ENCODE results near the gene ACTA1.

Gene ACTA1

DNA sequence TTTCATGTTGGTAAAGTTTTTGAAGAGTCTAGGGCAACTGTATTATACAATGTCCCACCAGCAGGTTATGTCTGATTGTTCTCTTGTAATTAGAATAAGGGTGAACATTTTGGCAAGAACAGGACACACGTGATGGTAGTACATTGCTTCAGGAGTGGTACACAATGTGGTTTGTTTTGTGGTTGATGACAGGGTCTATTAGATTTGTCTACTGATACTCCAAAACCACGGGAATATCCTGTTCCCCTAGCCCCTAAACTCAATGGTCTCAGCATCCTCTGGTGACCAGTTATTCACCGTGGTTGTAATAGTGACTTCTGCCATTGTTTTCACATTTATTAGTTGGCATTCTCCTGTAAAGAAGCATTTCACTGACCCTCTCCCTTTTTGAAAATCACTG is 22.1 kb upstream of the ACTA1 start:
- no peak for DNase-seq
- TF ChIP-seq POLR2A (IDR thresholded peaks at IDR 0.05; ENCODE audit: low read length) = no peak
- no peak for TF ChIP-seq GATA1 (IDR thresholded peaks at IDR 0.05; ENCODE audit: low read depth, low read length)

DNA sequence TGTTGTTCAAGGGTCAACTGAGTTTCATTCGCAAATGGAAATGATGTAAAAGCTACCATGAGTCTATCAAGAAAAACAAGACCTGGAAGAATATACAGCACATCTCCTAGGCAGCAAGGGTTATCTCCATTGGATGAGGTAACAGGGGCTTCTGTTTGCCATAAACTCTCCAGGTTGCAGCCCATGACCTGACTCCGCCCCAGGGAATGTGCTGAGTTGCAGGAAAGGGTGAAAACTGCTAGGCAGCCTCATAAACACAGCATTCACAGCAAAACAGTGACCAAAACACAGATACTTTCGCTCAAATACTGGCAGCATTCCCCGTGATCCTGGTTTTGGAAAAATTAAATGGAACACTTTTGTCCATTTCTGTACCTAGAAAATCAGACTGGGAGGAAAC is 20.2 kb upstream of the ACTA1 start:
- no peak for TF ChIP-seq POLR2A (IDR thresholded peaks at IDR 0.05; ENCODE audit: low read length)
- no peak for TF ChIP-seq GATA1 (IDR thresholded peaks at IDR 0.05; ENCODE audit: low read depth, low read length)
- DNase-seq = no peak

DNA sequence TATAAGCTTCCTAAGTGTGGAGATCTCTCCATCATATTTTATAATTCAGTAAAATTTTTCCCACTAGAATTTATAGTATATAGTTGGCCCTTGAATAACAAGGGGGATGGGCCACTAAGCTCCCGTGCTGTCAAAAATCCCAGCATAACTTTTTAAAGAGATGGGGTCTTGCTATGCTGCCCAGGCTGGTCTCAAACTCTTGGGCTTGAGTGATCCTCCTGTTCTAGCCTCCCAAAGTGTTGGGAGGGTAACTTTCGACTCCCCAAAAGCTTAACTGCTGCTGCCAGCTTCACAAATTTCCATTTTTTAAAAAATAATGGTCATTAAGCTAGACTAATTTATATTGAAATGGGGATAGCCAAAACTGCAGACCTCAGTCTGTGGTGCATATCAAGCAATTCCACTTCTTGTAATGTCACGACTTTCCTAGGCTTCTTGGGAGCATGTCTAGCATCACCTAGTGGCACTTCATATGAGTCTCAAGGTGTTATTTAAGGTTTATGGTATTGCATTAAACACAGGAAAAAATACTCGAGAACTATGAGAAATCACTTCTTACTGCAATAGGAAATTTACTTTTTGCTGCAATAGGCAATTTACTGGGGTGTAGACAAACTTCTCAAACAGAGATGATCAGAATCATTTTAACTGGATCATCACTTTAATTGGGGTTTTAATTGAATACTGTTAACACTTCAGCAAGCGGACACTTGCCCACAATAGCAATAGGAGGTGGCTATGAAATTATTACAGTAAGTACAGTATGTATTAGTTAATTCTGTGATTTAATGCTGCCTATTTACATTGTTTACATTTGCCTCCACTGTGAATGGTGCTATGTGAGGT is 19.3 kb upstream of the ACTA1 start:
- TF ChIP-seq POLR2A (IDR thresholded peaks at IDR 0.05; ENCODE audit: low read length) (no peak), GATA1 (IDR thresholded peaks at IDR 0.05; ENCODE audit: low read depth, low read length) (no peak)
- DNase-seq = no peak

DNA sequence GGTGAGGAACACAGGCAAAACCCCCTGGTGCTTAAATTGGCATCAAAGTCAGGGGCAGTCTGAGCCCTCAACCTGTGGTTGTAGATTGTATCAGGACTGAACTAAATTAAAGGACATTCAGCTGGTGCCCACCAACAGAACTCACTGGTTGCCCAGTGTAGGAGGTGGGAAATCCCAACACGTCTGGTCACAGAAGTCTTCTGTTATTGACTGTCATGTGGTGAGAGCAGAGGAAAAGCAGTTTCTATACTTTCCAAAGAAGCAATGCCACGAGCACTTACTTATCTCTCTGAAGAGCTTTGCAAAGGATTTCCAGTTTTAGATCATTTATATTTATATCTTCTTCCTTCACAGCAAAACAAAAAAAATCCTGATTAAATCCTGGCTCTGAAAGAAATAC is 15.0 kb upstream of the ACTA1 start:
- no peak for TF ChIP-seq POLR2A (IDR thresholded peaks at IDR 0.05; ENCODE audit: low read length)
- no peak for TF ChIP-seq GATA1 (IDR thresholded peaks at IDR 0.05; ENCODE audit: low read depth, low read length)
- no peak for DNase-seq

DNA sequence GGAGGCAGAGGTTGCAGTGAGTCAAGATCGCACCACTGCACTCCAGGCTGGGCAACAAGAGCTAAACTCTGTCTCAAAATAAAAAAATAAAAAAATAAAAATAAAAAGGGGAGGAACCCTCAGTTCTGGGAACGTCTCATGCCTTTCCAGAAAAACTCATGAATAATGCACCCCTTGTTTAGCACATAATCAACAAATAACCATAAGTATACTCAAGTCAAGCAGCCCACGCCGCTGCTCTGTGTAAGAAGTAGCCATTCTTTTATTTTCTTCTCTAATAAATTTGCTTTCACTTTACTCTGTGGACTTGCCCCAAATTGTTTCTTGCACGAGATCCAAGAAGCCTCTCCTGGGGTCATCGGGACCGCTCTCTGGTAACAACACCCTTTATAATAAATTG is 14.5 kb upstream of the ACTA1 start:
- DNase-seq = no peak
- TF ChIP-seq POLR2A (IDR thresholded peaks at IDR 0.05; ENCODE audit: low read length) (no peak), GATA1 (IDR thresholded peaks at IDR 0.05; ENCODE audit: low read depth, low read length) (no peak)

DNA sequence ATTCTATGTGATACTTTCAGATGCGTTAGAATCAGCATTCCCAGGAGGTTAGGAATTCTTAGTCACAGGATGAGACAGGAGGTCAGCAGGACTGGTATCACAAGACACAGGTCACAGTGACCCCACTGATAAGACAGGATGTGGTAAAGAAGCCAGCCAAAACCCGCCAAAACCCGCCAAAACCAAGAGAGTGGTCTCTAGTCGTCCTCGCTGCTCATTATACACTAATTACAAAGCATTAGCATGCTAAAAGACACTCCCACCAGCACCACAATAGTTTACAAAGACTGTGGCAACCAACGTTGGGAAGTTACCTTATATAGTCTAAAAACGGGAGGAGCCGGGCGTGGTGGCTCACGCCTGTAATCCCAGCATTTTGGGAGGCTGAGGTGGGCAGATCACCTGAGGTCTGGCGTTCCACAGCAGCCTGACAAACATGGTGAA is 13.9 kb upstream of the ACTA1 start:
- no peak for TF ChIP-seq GATA1 (IDR thresholded peaks at IDR 0.05; ENCODE audit: low read depth, low read length)
- no peak for TF ChIP-seq POLR2A (IDR thresholded peaks at IDR 0.05; ENCODE audit: low read length)
- DNase-seq = peak in 1 of 2 experiments; percentile 12

DNA sequence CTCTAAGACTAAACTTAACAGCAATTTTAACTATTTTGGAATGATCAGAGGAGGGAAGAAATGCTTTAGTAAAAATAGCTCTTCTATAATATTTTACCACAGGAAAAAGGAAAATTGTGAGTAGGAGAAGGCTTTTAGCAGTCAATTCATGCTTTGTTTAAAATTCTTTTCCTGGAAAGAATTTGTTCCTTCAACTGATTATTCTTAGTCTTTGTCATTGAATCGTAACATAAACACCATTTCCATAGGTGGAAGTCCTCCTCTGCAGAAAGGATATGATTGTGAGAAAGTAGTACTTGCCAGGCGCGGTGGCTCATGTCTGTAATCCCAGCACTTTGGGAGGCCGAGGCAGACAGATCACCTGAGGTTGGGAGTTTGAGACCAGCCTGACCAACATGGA is 11.9 kb upstream of the ACTA1 start:
- TF ChIP-seq POLR2A (IDR thresholded peaks at IDR 0.05; ENCODE audit: low read length) (no peak), GATA1 (IDR thresholded peaks at IDR 0.05; ENCODE audit: low read depth, low read length) (no peak)

DNA sequence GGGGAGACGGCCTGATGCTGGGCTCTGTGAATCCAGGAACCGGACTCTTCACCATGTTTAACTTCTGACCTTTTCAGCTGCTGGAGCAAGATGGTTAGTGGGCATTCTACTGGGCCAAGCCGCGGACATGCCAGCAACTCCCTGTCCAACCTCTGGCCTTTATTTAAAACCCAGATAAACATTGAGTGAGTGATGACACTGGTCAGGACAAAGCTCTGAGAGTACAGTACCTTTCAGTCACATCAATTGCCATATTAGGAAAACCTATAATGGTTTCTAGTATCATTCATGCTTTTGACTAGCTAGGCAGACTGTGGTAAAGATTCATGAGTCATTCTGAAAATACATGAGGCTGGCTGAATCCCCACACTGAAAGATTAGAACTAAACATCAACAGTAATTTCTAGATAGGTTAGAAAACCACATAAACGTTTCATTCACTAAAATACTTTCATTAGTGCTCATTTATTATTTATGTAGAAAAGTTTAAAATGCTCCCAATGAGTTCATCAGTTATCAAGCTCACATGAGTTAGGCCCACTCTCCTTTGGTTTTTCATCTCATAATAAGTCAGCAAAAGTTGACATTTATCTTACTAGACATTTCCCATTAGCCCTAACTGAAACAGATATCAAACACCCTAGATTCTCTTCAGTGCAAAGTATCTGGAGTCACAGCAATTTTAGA is 7.1 kb upstream of the ACTA1 start:
- no peak for DNase-seq
- TF ChIP-seq GATA1 (IDR thresholded peaks at IDR 0.05; ENCODE audit: low read depth, low read length) = no peak

More for the DNA sequence above, 11.9 kb upstream of the ACTA1 start:
- DNase-seq = no peak

DNA sequence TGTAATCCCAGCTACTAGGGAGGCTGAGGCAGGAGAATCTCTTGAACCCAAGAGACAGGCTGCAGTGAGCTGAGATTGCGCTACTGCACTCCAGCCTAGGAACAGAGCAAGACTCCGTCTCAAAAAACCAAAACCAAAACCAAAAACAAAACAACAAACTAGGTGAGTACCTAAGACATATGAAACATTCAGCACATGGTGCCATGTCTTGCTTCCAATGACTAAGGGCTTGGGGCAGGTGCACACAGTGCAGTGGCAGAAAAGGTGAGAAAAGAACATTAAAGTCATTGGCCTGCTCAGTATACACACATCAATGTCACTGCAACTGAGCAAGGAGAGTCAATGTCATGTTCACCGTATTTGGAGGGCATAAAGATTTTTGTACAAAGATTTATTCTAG is 4.1 kb upstream of the ACTA1 start:
- no peak for DNase-seq
- TF ChIP-seq POLR2A (IDR thresholded peaks at IDR 0.05; ENCODE audit: low read length) (no peak), GATA1 (IDR thresholded peaks at IDR 0.05; ENCODE audit: low read depth, low read length) (no peak)

DNA sequence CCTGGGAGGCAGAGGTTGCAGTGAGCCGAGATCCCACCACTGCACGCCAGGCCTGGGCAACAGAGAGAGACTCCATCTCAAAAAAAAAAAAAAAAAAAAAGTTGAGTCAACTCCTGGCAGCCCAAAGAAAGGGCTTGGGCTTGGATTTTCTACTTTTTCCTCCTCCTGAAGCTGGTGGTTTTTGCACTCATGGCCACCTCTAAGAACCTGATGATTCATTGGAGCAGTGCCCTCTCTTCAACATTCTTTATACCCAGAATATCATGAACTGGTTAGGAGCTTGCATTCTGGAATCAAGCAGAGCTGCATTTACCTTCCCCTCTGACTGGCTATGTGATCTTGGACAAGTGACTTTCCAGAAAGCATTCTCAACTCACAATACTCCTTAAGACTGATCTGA is 3.5 kb upstream of the ACTA1 start:
- no peak for DNase-seq
- TF ChIP-seq POLR2A (IDR thresholded peaks at IDR 0.05; ENCODE audit: low read length) = no peak
- no peak for TF ChIP-seq GATA1 (IDR thresholded peaks at IDR 0.05; ENCODE audit: low read depth, low read length)

DNA sequence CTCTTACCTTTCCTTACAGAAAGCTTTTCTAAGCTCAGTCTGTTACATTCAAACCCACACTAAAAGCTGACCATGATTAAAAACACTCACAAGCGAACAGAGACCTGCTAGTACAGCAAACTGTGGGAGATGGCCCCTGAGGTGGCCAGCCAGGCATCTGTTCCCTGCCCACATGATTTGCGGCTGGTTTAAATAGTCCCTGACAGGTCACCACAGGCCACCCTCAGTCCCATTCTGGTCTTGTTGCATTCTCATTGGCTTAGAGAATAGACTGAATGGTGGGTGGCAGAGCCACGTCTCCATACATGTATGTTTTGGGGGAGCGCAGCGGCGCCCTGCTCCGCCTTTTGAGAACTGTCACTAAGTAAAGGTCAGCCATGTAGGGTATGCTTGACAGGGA is 2.3 kb upstream of the ACTA1 start:
- no peak for TF ChIP-seq POLR2A (IDR thresholded peaks at IDR 0.05; ENCODE audit: low read length)
- TF ChIP-seq GATA1 (IDR thresholded peaks at IDR 0.05; ENCODE audit: low read depth, low read length) = no peak
- DNase-seq = no peak

DNA sequence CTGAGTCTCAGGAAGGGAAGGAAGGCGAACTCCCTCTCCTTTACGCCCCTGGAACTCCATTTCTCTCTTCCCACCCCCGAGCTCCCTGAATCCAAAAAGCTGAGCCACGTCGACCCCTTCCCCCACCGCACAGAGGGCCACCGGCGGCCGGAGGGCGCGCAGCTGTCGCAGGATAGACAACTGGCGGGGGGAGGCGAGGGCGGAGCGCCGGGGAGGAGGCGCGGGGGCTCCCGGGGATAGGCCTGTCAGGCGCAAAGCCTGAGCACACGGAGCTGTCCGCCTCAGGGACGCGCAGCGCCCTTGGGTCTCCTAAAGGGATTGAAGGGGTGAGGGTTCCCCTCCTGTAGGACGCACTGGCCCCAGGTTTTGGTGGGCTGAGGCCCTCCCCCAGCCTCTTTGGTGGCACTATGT is 752 bp upstream of the ACTA1 start:
- TF ChIP-seq GATA1 (IDR thresholded peaks at IDR 0.05; ENCODE audit: low read depth, low read length) = no peak
- TF ChIP-seq POLR2A (IDR thresholded peaks at IDR 0.05; ENCODE audit: low read length) = no peak
- no peak for DNase-seq

DNA sequence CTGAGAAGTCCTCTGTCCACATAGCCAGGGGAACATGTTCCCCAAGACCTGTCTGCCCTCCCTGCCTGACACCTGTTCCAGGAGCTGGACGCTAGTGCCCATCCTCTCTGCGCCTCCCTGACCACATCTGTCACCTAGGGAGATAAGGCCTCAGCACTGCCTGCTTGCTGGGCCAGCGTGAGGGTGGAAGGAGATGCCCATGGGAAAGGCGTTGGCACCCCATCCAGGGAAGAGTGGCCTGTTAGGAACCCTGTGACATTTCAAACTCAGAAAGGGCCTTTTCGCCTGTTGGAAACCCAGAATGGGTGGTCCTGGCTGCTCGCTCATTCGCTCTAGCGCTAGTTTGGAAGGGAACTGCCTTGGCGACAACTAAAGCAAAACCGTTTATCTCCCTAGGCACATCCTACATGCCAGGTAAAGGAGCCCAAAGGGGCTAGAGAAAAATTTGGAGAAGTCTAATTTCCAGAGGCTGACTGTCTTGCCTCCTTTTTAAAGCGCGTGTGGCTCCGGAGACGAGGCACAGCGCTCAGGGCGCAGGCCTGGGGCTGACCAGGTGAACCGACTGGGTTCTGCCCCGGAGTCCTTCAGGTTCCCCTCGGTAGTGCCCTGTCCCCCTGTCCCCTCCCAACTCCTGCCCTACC is 410 bp downstream of the ACTA1 start:
- no peak for DNase-seq
- no peak for TF ChIP-seq GATA1 (IDR thresholded peaks at IDR 0.05; ENCODE audit: low read depth, low read length)
- no peak for TF ChIP-seq POLR2A (IDR thresholded peaks at IDR 0.05; ENCODE audit: low read length)

DNA sequence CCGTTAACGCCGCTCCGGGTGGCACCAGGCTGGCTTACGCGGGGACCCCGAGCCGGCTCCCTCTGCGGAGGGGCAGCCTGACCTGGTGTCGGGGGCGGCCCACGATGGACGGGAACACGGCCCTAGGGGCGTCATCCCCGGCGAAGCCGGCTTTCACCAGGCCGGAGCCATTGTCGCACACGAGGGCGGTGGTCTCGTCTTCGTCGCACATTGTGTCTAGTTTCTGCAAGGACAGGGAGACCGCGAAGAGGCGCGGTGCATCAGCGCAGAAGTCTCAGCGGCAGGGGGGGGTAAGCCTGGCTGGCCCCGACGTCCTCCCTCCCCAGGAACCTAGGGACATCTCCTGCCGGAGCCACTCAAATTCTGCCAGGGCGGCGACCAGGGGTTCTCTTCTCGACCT is 989 bp downstream of the ACTA1 start:
- no peak for DNase-seq
- TF ChIP-seq GATA1 (IDR thresholded peaks at IDR 0.05; ENCODE audit: low read depth, low read length) (no peak), POLR2A (IDR thresholded peaks at IDR 0.05; ENCODE audit: low read length) (no peak)

Data from erythroblast (primary cell).